DMS 273 (cell line): Measurements from ENCODE around the gene SLC6A6.

Source experiments
- DNase-seq: peaks from one replicate; lab custom pipeline; 2025; ENCODE audit not compliant: unreplicated experiment; lab: John Stamatoyannopoulos, UW

SLC6A6 gene

GRCh38 chr3:14517601-14518431 lies 115.4 kb downstream of the SLC6A6 start:
- no peak for DNase-seq

GRCh38 chr3:14518432-14518802 lies 116.0 kb downstream of the SLC6A6 start:
- DNase-seq = no peak

GRCh38 chr3:14518893-14519292 lies 116.5 kb downstream of the SLC6A6 start:
- DNase-seq = no peak

GRCh38 chr3:14519406-14519805 lies 117.0 kb downstream of the SLC6A6 start:
- no peak for DNase-seq

- no peak for DNase-seq
These were observed 117.7 kb downstream of the SLC6A6 start for GRCh38 chr3:14520149-14520548.

GRCh38 chr3:14520967-14521366 lies 118.6 kb downstream of the SLC6A6 start:
- no peak for DNase-seq

GRCh38 chr3:14521611-14522010 lies 119.2 kb downstream of the SLC6A6 start:
- no peak for DNase-seq

GRCh38 chr3:14522129-14522691 lies 119.8 kb downstream of the SLC6A6 start:
- DNase-seq = no peak

GRCh38 chr3:14522768-14523167 lies 120.4 kb downstream of the SLC6A6 start:
- DNase-seq = no peak

GRCh38 chr3:14523792-14524191 lies 121.4 kb downstream of the SLC6A6 start:
- no peak for DNase-seq

- DNase-seq = no peak
These were observed 121.9 kb downstream of the SLC6A6 start for GRCh38 chr3:14524311-14524711.

GRCh38 chr3:14524920-14525660 lies 122.7 kb downstream of the SLC6A6 start:
- DNase-seq = no peak

GRCh38 chr3:14525685-14526631 lies 123.6 kb downstream of the SLC6A6 start:
- no peak for DNase-seq

GRCh38 chr3:14528081-14528480 lies 125.7 kb downstream of the SLC6A6 start:
- DNase-seq = no peak

GRCh38 chr3:14531856-14532395 lies 129.5 kb downstream of the SLC6A6 start:
- DNase-seq = no peak

GRCh38 chr3:14532691-14533456 lies 130.5 kb downstream of the SLC6A6 start:
- peak; percentile 23 for DNase-seq

- no peak for DNase-seq
These were observed 131.1 kb downstream of the SLC6A6 start for GRCh38 chr3:14533457-14533958.

GRCh38 chr3:14534516-14535191 lies 132.2 kb downstream of the SLC6A6 start:
- no peak for DNase-seq

- no peak for DNase-seq
These were observed 133.2 kb downstream of the SLC6A6 start for GRCh38 chr3:14535616-14536015.
